ENCODE results near the gene FOXC1. TPM values are rescaled to one million over a fixed set of nuclear protein-coding genes. Genes with fewer than 3 reads are reported as not detected.

FOXC1 gene
- polyA plus RNA-seq, 1 of the 3 experiments (the other 2 are of a cell fraction), result 4.3 TPM

GRCh38 chr6:1586256-1586655, 23.5 kb upstream of the FOXC1 start:
- no peaks in the 10 kb centered on the region for H3K4me1 ChIP-seq (ENCODE audit: control insufficient read depth in 1 of 2, insufficient read depth in 2 of 2, low read depth in 1 of 2, low read length in 1 of 2)
- no peaks in the 10 kb centered on the region for H3F3A ChIP-seq (replicated peaks; ENCODE audit: insufficient read depth)
- H3K79me2 ChIP-seq (ENCODE audit: insufficient read depth), result no peaks in the 10 kb centered on the region
- no peaks in the 10 kb centered on the region for H3K9me2 ChIP-seq
- H3K4me2 ChIP-seq, result no peak overlapping the region
- no peaks in the 10 kb centered on the region for H3K9me3 ChIP-seq
- peaks cover 51% of the 10 kb centered on the region for H3K27me3 ChIP-seq (ENCODE audit: insufficient read depth)
- no peaks in the 10 kb centered on the region for H4K20me1 ChIP-seq (ENCODE audit: insufficient read depth)
- H3K27ac ChIP-seq (ENCODE audit: low read depth in 2 of 2, low read length in 1 of 2), result no peak overlapping the region
- no peak for DNase-seq
- ChIA-PET POLR2A (no interaction called here), CTCF (interaction anchor here (1.7 to 1.8 kb wide), 2 partner anchors 10 kb away, joined by 7 to 8 read pairs; no protein-coding TSS in a partner anchor)
- WGBS (ENCODE audit: low lambda C conversion rate), result 22% methylated on average over 7 of the region's 7 CpGs
- no peak overlapping the region for H3K4me3 ChIP-seq (ENCODE audit: low read depth in 2 of 2, low read length in 1 of 2)
- no peak overlapping the region for H3K9ac ChIP-seq
- H3K36me3 ChIP-seq (replicated peaks in 1 of 2; ENCODE audit: control insufficient read depth in 1 of 2, insufficient read depth in 2 of 2, low read length in 1 of 2), result no peaks in the 10 kb centered on the region
- TF ChIP-seq CTCF (IDR thresholded peaks at IDR 0.05) (no peak), RAD21 (IDR thresholded peaks at IDR 0.05; ENCODE audit: low read length) (no peak), USF2 (IDR thresholded peaks at IDR 0.05; ENCODE audit: borderline replicate concordance, low read depth, low read length) (no peak), EP300 (IDR thresholded peaks at IDR 0.05; ENCODE audit: borderline replicate concordance in 1 of 2, low read depth in 1 of 2, low read length in 1 of 2) (no peak), FOSL2 (IDR thresholded peaks at IDR 0.05; ENCODE audit: borderline replicate concordance, low read depth) (no peak), FOXM1 (IDR thresholded peaks at IDR 0.05; ENCODE audit: low read depth) (no peak), ZBTB33 (IDR thresholded peaks at IDR 0.05; ENCODE audit: borderline replicate concordance, low read depth) (no peak), MXI1 (IDR thresholded peaks at IDR 0.05; ENCODE audit: low read depth, low read length) (no peak), IRF3 (IDR thresholded peaks at IDR 0.05; ENCODE audit: low read depth, low read length) (no peak), SMC3 (IDR thresholded peaks at IDR 0.05; ENCODE audit: low read depth, low read length) (no peak)
- no peak overlapping the region for H2AFZ ChIP-seq (ENCODE audit: low read depth)

Measured in SK-N-SH (cell line).